Medulla oblongata (tissue), 1 donor: Measurements from ENCODE around the gene SMYD4.
"Not testable (repeated sequence)": the region's sequence is repeated elsewhere in the genome, so short reads cannot be mapped to it uniquely, and the experiment has no call there.

Experiments
- DNase-seq: peaks from one replicate; pipeline ENCODE4 v3.0.0-alpha.2; 2015; ENCODE audit errors: extremely low spot score

Gene SMYD4

GRCh38 chr17:1755252-1755826 lies 74.4 kb downstream of the SMYD4 start:
- DNase-seq = no peak

GRCh38 chr17:1754430-1755112 lies 75.1 kb downstream of the SMYD4 start:
- DNase-seq = no peak

GRCh38 chr17:1753767-1754429 lies 75.8 kb downstream of the SMYD4 start:
- no peak for DNase-seq

GRCh38 chr17:1752425-1753262 lies 77.1 kb downstream of the SMYD4 start:
- DNase-seq = peak; percentile 60

GRCh38 chr17:1750628-1751027 lies 79.1 kb downstream of the SMYD4 start:
- no peak for DNase-seq

GRCh38 chr17:1746975-1747543 lies 82.6 kb downstream of the SMYD4 start:
- no peak for DNase-seq

GRCh38 chr17:1745513-1746020 lies 84.1 kb downstream of the SMYD4 start:
- no peak for DNase-seq

GRCh38 chr17:1744551-1745512 lies 84.9 kb downstream of the SMYD4 start:
- no peak for DNase-seq

GRCh38 chr17:1743088-1743439 lies 86.6 kb downstream of the SMYD4 start:
- DNase-seq = no peak

GRCh38 chr17:1742371-1743087 lies 87.2 kb downstream of the SMYD4 start, which contains the start of gene SERPINF2:
Gene SERPINF2 (plus strand): TSS chr17:1742871. CDS start chr17:1744996, 2,125 bp downstream.
- no peak for DNase-seq

- DNase-seq = not testable (repeated sequence)
These were observed 87.8 kb downstream of the SMYD4 start for GRCh38 chr17:1741899-1742298.

- no peak for DNase-seq
These were observed 92.0 kb downstream of the SMYD4 start for GRCh38 chr17:1737531-1738291.

GRCh38 chr17:1736348-1737281 lies 93.1 kb downstream of the SMYD4 start:
- no peak for DNase-seq

GRCh38 chr17:1735834-1736347 lies 93.8 kb downstream of the SMYD4 start:
- DNase-seq = no peak

GRCh38 chr17:1735418-1735817 lies 94.3 kb downstream of the SMYD4 start:
- DNase-seq = no peak

GRCh38 chr17:1733759-1734158 lies 95.9 kb downstream of the SMYD4 start:
- DNase-seq = no peak

GRCh38 chr17:1732833-1733321 lies 96.8 kb downstream of the SMYD4 start:
- no peak for DNase-seq
